Endothelial cell of umbilical vein (primary cell): Measurements from ENCODE around the gene RIMBP2.

Experiments used
- MYC ChIP-seq: IDR thresholded peaks from one replicate; pipeline ENCODE4 v1.6.1; 2011; ENCODE audit warnings: mild to moderate bottlenecking, low read depth, low read length
- POLR2A ChIP-seq: IDR thresholded peaks from 2 replicates; pipeline ENCODE4 v1.6.1; 2012; ENCODE audit warnings: low read depth, mild to moderate bottlenecking, control low read depth, low read length
- TF ChIP-seq, protein P1 (sequence below), 2 donors: IDR thresholded peaks; 1 replicate in 1 of 2; 2 replicates in 1 of 2; pipeline ENCODE4 v1.5.1; 2011; ENCODE audit warnings: low read length in 2 of 2, mild to moderate bottlenecking in 2 of 2, moderate library complexity in 2 of 2, control low read depth in 1 of 2, inconsistent platforms in 1 of 2, low read depth in 1 of 2; ENCODE audit not compliant: insufficient read depth in 1 of 2; ENCODE audit errors: extremely low read depth in 1 of 2

DNA sequence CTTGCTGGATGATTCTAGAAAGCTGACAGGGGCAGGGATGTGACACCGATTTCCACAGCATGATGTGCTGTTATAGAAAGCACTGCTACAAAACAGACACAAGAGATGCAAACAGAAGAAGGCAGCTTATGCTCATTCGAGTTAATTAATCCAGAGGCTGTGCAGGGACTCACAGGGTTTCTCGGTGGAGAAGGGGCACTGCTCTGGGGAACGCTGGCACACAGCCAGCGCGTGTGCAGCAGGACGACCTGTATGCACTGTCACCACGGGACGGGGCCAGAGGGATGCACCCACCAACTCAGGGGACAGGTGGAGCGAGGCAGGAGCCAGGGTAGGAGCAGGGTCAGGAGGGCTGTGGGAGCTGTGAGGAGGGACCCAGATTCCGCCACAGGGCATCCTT, 143.5 kb downstream of the RIMBP2 start:
- TF ChIP-seq, protein P1, sequence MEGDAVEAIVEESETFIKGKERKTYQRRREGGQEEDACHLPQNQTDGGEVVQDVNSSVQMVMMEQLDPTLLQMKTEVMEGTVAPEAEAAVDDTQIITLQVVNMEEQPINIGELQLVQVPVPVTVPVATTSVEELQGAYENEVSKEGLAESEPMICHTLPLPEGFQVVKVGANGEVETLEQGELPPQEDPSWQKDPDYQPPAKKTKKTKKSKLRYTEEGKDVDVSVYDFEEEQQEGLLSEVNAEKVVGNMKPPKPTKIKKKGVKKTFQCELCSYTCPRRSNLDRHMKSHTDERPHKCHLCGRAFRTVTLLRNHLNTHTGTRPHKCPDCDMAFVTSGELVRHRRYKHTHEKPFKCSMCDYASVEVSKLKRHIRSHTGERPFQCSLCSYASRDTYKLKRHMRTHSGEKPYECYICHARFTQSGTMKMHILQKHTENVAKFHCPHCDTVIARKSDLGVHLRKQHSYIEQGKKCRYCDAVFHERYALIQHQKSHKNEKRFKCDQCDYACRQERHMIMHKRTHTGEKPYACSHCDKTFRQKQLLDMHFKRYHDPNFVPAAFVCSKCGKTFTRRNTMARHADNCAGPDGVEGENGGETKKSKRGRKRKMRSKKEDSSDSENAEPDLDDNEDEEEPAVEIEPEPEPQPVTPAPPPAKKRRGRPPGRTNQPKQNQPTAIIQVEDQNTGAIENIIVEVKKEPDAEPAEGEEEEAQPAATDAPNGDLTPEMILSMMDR (IDR thresholded peaks at IDR 0.05; ENCODE audit: extremely low read depth in 1 of 2, insufficient read depth in 1 of 2, low read depth in 1 of 2, low read length in 2 of 2), result no peak
- TF ChIP-seq MYC (no peak), POLR2A (no peak)
